GM10248 (cell line): ENCODE results near the gene BCO1.
A peak's percentile ranks its signal among the peaks of the same experiment; 100 is the strongest.

Experiments
- CTCF ChIA-PET: fragments of 300-600 bp; sonication (Branson Sonifier 250); formaldehyde crosslinking; extraction: SDS; loops from one replicate; lab custom pipeline; 2021; ENCODE audit warnings: antibody characterized with exemption; lab: Yijun Ruan, JAX
- POLR2A ChIA-PET: fragments of 350-650 bp; sonication (Branson Sonifier 250); formaldehyde crosslinking; extraction: SDS; loops from one replicate; lab custom pipeline; 2020; ENCODE audit warnings: antibody characterized with exemption; lab: Yijun Ruan, JAX
- DNase-seq: peaks from one replicate; pipeline ENCODE4 v3.0.0; 2012; ENCODE audit errors: extremely low spot score
- CTCF ChIP-seq: IDR thresholded peaks from 2 replicates; pipeline ENCODE4 v1.5.1; 2012; ENCODE audit warnings: mild to moderate bottlenecking, low read depth; ENCODE audit errors: extremely low read depth, missing control alignments, control extremely low read depth

The BCO1 gene

GRCh38 chr16:81204798-81205680 is 33.5 kb upstream of the BCO1 start:
- DNase-seq, result peak; percentile 73
- CTCF ChIA-PET, result interaction anchor here (0.9 to 2.5 kb wide), 27 partner anchors 10 to 669 kb away, joined by 3 to 10 read pairs (median 4); partner anchors contain the start of gene GAN
- POLR2A ChIA-PET, result interaction anchor here (0.7 kb wide), 1 partner anchor 354 kb away, joined by 3 read pairs; no protein-coding TSS in a partner anchor

GRCh38 chr16:81207076-81207475 is 31.4 kb upstream of the BCO1 start:
- no peak for DNase-seq
- TF ChIP-seq CTCF, result no peak
- CTCF ChIA-PET, result no interaction called here
- POLR2A ChIA-PET, result no interaction called here

More at GRCh38 chr16:81204798-81205680, 33.5 kb upstream of the BCO1 start:
- peak; percentile 43 for TF ChIP-seq CTCF

- no peak for TF ChIP-seq CTCF
- CTCF ChIA-PET, result interaction anchor here (1.3 to 1.7 kb wide), 2 partner anchors 9 to 286 kb away, joined by 3 to 5 read pairs; no protein-coding TSS in a partner anchor
- POLR2A ChIA-PET, result no interaction called here
- DNase-seq, result no peak
These were observed 27.7 kb upstream of the BCO1 start for GRCh38 chr16:81210807-81211206.

GRCh38 chr16:81212830-81213465 is 25.5 kb upstream of the BCO1 start:
- CTCF ChIA-PET, result no interaction called here
- no peak for TF ChIP-seq CTCF
- no peak for DNase-seq
- POLR2A ChIA-PET, result no interaction called here

GRCh38 chr16:81214745-81215166 is 23.7 kb upstream of the BCO1 start:
- CTCF ChIA-PET, result interaction anchor here (2.3 kb wide), 1 partner anchor 10 kb away, joined by 6 read pairs; no protein-coding TSS in a partner anchor

More at GRCh38 chr16:81214745-81215166, 23.7 kb upstream of the BCO1 start:
- no peak for DNase-seq
- TF ChIP-seq CTCF, result no peak
- POLR2A ChIA-PET, result no interaction called here
